Measurements from ENCODE around the gene HOXB7.

- no peak for TF ChIP-seq POLR2A (IDR thresholded peaks at IDR 0.05; ENCODE audit: low read length)
- no peak for TF ChIP-seq GATA1 (IDR thresholded peaks at IDR 0.05; ENCODE audit: low read depth, low read length)
These were observed 35.6 kb upstream of the HOXB7 start for GRCh38 chr17:48646183-48647102.
